HCT116 (cell line): ENCODE data around the gene SPATA22. TPM values are rescaled to one million over a fixed set of nuclear protein-coding genes. Genes with fewer than 3 reads are reported as not detected.
"Not testable (repeated sequence)": the region's sequence is repeated elsewhere in the genome, so short reads cannot be mapped to it uniquely, and the experiment has no call there.

Source experiments
- ATAC-seq: fragments of 200-7000 bp; cut with Tn5 transposase; 2 replicates; pipeline ENCODE4 v1.9.1; 2020; ENCODE audit warnings: mild to moderate bottlenecking, moderate library complexity
- BruUV-seq: library from RNA; stranded (reverse); fragments of 400-500 nt; replicated peaks from 2 replicates; lab custom pipeline; 2021; lab: Mats Ljungman, UMichigan
- CTCF ChIA-PET: fragments of 300-600 bp; sonication (Branson Sonifier 250); formaldehyde crosslinking; loops from one replicate; lab custom pipeline; 2021; ENCODE audit warnings: antibody characterized with exemption; lab: Charles Lee
- POLR2A ChIA-PET: fragments of 300-600, 350-600 bp; sonication (Branson Sonifier 250); formaldehyde crosslinking; loops from one replicate; lab custom pipeline; 2021; ENCODE audit warnings: antibody characterized with exemption; lab: Charles Lee
- RAD21 ChIA-PET, 2 experiments: fragments of 300-600 bp; sonication (Branson Sonifier 250); formaldehyde crosslinking; loops; one replicate each; lab custom pipeline; 2023; ENCODE audit warnings: low total read pairs in 2 of 2; ENCODE audit not compliant: uncharacterized antibody in 2 of 2, unreplicated experiment in 2 of 2, low non-redundant PET in 1 of 2; lab: Charles Lee
- DNase-seq: peaks from one replicate; pipeline ENCODE4 v3.0.0-alpha.2; 2010; ENCODE audit warnings: low read depth, low spot score
- H2AFZ ChIP-seq: fragments of 200-600 bp; shearing (Covaris generic), sonication (generic); 2 replicates; pipeline ENCODE4 v1.6.1; 2017; ENCODE audit warnings: low read depth, mixed run types, mixed read lengths, antibody characterized with exemption, low read length; ENCODE audit not compliant: poor library complexity, severe bottlenecking
- H3K27ac ChIP-seq: 2 replicates; pipeline ENCODE4 v1.5.1; 2012; ENCODE audit warnings: low read depth, low read length
- H3K27me3 ChIP-seq: fragments of 200-600 bp; sonication (generic); 2 replicates; pipeline ENCODE4 v1.6.1; 2016; ENCODE audit warnings: mixed run types, low read length, mixed read lengths; ENCODE audit not compliant: insufficient read depth
- H3K36me3 ChIP-seq, 2 experiments: fragments of 200-500 bp in 1 of 2; fragments of 200-600 bp in 1 of 2; sonication (Bioruptor generic) in 1 of 2; sonication (generic) in 1 of 2; 2 replicates each; pipeline versions ENCODE4 v1.5.1 to v1.6.1; 2014 to 2016; ENCODE audit warnings: low read length in 2 of 2, inconsistent platforms in 1 of 2, mixed read lengths in 1 of 2, mixed run types in 1 of 2; ENCODE audit not compliant: insufficient read depth in 2 of 2, control insufficient read depth in 1 of 2
- H3K4me1 ChIP-seq, 2 experiments: fragments of 200-600 bp in 1 of 2; sonication (generic) in 1 of 2; 2 replicates each; pipeline versions ENCODE4 v1.5.1 to v1.6.1; 2012 to 2017; ENCODE audit warnings: low read length in 2 of 2, inconsistent platforms in 1 of 2, mild to moderate bottlenecking in 1 of 2, mixed read lengths in 1 of 2, mixed run types in 1 of 2, moderate library complexity in 1 of 2; ENCODE audit not compliant: insufficient read depth in 2 of 2, control insufficient read depth in 1 of 2
- H3K4me2 ChIP-seq: fragments of 200-600 bp; sonication (generic); 2 replicates; pipeline ENCODE4 v1.6.1; 2017; ENCODE audit warnings: mixed run types, low read length, mixed read lengths
- H3K4me3 ChIP-seq, 2 experiments: fragments of 200-600 bp in 1 of 2; sonication (generic) in 1 of 2; replicated peaks in 1 of 2; 2 replicates each; pipeline ENCODE4 v1.5.1; 2011 to 2016; ENCODE audit warnings: low read length in 2 of 2, control low read depth in 1 of 2, low read depth in 1 of 2, mild to moderate bottlenecking in 1 of 2, mixed read lengths in 1 of 2, mixed run types in 1 of 2
- H3K79me2 ChIP-seq: fragments of 200-600 bp; sonication (generic); 2 replicates; pipeline ENCODE4 v1.6.1; 2017; ENCODE audit warnings: mild to moderate bottlenecking, mixed run types, low read length, moderate library complexity, mixed read lengths; ENCODE audit not compliant: insufficient read depth
- H3K9ac ChIP-seq: fragments of 200-600 bp; sonication (generic); 2 replicates; pipeline ENCODE4 v1.6.1; 2016; ENCODE audit warnings: low read length, mixed read lengths
- H3K9me2 ChIP-seq: fragments of 200-600 bp; sonication (generic), shearing (Covaris generic); 2 replicates; pipeline ENCODE4 v1.6.1; 2017; ENCODE audit warnings: mixed run types, mild to moderate bottlenecking, moderate library complexity; ENCODE audit not compliant: insufficient read depth
- H3K9me3 ChIP-seq, 2 experiments: fragments of 200-500 bp in 1 of 2; fragments of 200-600 bp in 1 of 2; sonication (Bioruptor generic) in 1 of 2; sonication (generic) in 1 of 2; 2 replicates each; pipeline ENCODE4 v1.6.1; 2014 to 2017; ENCODE audit warnings: low read length in 2 of 2, mixed read lengths in 2 of 2, inconsistent platforms in 1 of 2, low read depth in 1 of 2, mild to moderate bottlenecking in 1 of 2, mixed run types in 1 of 2, moderate library complexity in 1 of 2; ENCODE audit not compliant: control insufficient read depth in 1 of 2, insufficient read depth in 1 of 2
- H4K20me1 ChIP-seq: fragments of 200-600 bp; sonication (generic), shearing (Covaris generic); 2 replicates; pipeline ENCODE4 v1.6.1; 2017; ENCODE audit warnings: mixed run types, mild to moderate bottlenecking, moderate library complexity; ENCODE audit not compliant: insufficient read depth
- ATF3 ChIP-seq: IDR thresholded peaks from 2 replicates; pipeline ENCODE4 v1.6.1; 2012
- CBX3 ChIP-seq: IDR thresholded peaks from 2 replicates; pipeline ENCODE4 v1.6.1; 2012; ENCODE audit warnings: low read depth
- CEBPB ChIP-seq: IDR thresholded peaks from 2 replicates; pipeline ENCODE4 v1.6.1; 2012; ENCODE audit warnings: low read depth
- EGR1 ChIP-seq: IDR thresholded peaks from 2 replicates; pipeline ENCODE4 v1.6.1; 2012; ENCODE audit warnings: low read depth
- ELF1 ChIP-seq: IDR thresholded peaks from 2 replicates; pipeline ENCODE4 v1.6.1; 2012; ENCODE audit warnings: low read depth, borderline replicate concordance
- EZH2 ChIP-seq: fragments of 200-600 bp; sonication (generic); IDR thresholded peaks from 2 replicates; pipeline ENCODE4 v1.6.1; 2017; ENCODE audit warnings: antibody characterized with exemption, mixed run types
- FOSL1 ChIP-seq: IDR thresholded peaks from 2 replicates; pipeline ENCODE4 v1.6.1; 2012; ENCODE audit warnings: low read depth
- MAX ChIP-seq: IDR thresholded peaks from 2 replicates; pipeline ENCODE4 v1.6.1; 2012
- POLR2A ChIP-seq: IDR thresholded peaks from 2 replicates; pipeline ENCODE4 v1.7.0; 2011; ENCODE audit warnings: borderline replicate concordance; ENCODE audit not compliant: insufficient read depth, insufficient read length; ENCODE audit errors: extremely low read depth
- POLR2AphosphoS5 ChIP-seq: IDR thresholded peaks from 2 replicates; pipeline ENCODE4 v1.6.1; 2011; ENCODE audit warnings: mild to moderate bottlenecking, low read depth, low read length, moderate library complexity
- RAD21 ChIP-seq: IDR thresholded peaks from 2 replicates; pipeline ENCODE4 v1.6.1; 2012; ENCODE audit warnings: low read depth, mild to moderate bottlenecking
- REST ChIP-seq: IDR thresholded peaks from 2 replicates; pipeline ENCODE4 v1.6.1; 2012; ENCODE audit warnings: low read depth
- SIN3A ChIP-seq: IDR thresholded peaks from 2 replicates; pipeline ENCODE4 v1.6.1; 2012; ENCODE audit warnings: low read depth
- SP1 ChIP-seq: IDR thresholded peaks from 2 replicates; pipeline ENCODE4 v1.6.1; 2012; ENCODE audit warnings: low read depth
- SRF ChIP-seq: IDR thresholded peaks from 2 replicates; pipeline ENCODE4 v1.6.1; 2012; ENCODE audit warnings: low read depth
- TCF7L2 ChIP-seq: IDR thresholded peaks from 2 replicates; pipeline ENCODE4 v1.7.0; 2011; ENCODE audit warnings: borderline replicate concordance, inconsistent platforms; ENCODE audit not compliant: insufficient read depth, insufficient read length; ENCODE audit errors: extremely low read depth
- ZBTB33 ChIP-seq: IDR thresholded peaks from 2 replicates; pipeline ENCODE4 v1.6.1; 2011; ENCODE audit warnings: mild to moderate bottlenecking, low read length, moderate library complexity; ENCODE audit not compliant: insufficient replicate concordance; ENCODE audit errors: extremely low read depth
- ZNF274 ChIP-seq: fragments of 200-500 bp; sonication (Bioruptor generic); IDR thresholded peaks from 2 replicates; pipeline ENCODE4 v1.6.1; 2014; ENCODE audit warnings: mild to moderate bottlenecking, low read depth, low read length, inconsistent platforms
- intact Hi-C: fragments of 100-400 bp; cut with micrococcal nuclease; formaldehyde crosslinking; loops from 2 replicates; pipeline ENCODE4 v1.10.0; 2022
- total RNA-seq: library from RNA; stranded (reverse); gene quantifications from one replicate; pipeline ENCODE4 v1.2.1, GENCODE V29; 2021; ENCODE audit not compliant: unreplicated experiment

The SPATA22 gene
- total RNA-seq, 1 experiment from 2014 or later: not detected

- no peaks in the 10 kb centered on the region for H4K20me1 ChIP-seq
- intact Hi-C loops: no loop called here
- no peak overlapping the region for H3K4me2 ChIP-seq
- BruUV-seq: no TSS peak
- ATAC-seq (no peak), DNase-seq (no peak)
- no peaks in the 10 kb centered on the region for H3K27me3 ChIP-seq
- H3K9me3 ChIP-seq: no peaks in the 10 kb centered on the region
- no peaks in the 10 kb centered on the region for H3K4me1 ChIP-seq
- ChIA-PET RAD21 (no interaction called here), POLR2A (no interaction called here), CTCF (no interaction called here)
- no peak overlapping the region for H3K9ac ChIP-seq
- TF ChIP-seq SP1: no peak
- TF ChIP-seq TCF7L2: no peak
- no peak for TF ChIP-seq SIN3A
- no peak for TF ChIP-seq RAD21
- TF ChIP-seq SRF: no peak
- no peak for TF ChIP-seq POLR2AphosphoS5
- no peak for TF ChIP-seq EZH2
- no peak for TF ChIP-seq MAX
- TF ChIP-seq EGR1: no peak
- TF ChIP-seq ATF3: no peak
- no peak for TF ChIP-seq ZNF274
- TF ChIP-seq ELF1: no peak
- no peak for TF ChIP-seq FOSL1
- TF ChIP-seq CBX3: no peak
- no peak for TF ChIP-seq POLR2A
- TF ChIP-seq REST: no peak
- no peak for TF ChIP-seq CEBPB
- no peak for TF ChIP-seq ZBTB33
- H3K27ac ChIP-seq: no peak overlapping the region
- H2AFZ ChIP-seq: no peak overlapping the region
- no peaks in the 10 kb centered on the region for H3K36me3 ChIP-seq
- no peak overlapping the region for H3K4me3 ChIP-seq
- no peaks in the 10 kb centered on the region for H3K79me2 ChIP-seq
- no peaks in the 10 kb centered on the region for H3K9me2 ChIP-seq
Observed at GRCh38 chr17:3514873-3515272, 43.3 kb upstream of the SPATA22 start.

GRCh38 chr17:3514167-3514566 is 42.5 kb upstream of the SPATA22 start:
- POLR2A ChIA-PET, H3K27me3 ChIP-seq, H4K20me1 ChIP-seq, H3K9ac ChIP-seq, H3K27ac ChIP-seq, H3K9me3 ChIP-seq, H3K79me2 ChIP-seq, H2AFZ ChIP-seq, H3K4me1 ChIP-seq, CTCF ChIA-PET, intact Hi-C loops, DNase-seq, RAD21 ChIA-PET, H3K9me2 ChIP-seq, BruUV-seq, H3K36me3 ChIP-seq, H3K4me2 ChIP-seq, ATAC-seq, H3K4me3 ChIP-seq: not testable (repeated sequence)
